Measurements from ENCODE around the gene UNC5C.

DNA sequence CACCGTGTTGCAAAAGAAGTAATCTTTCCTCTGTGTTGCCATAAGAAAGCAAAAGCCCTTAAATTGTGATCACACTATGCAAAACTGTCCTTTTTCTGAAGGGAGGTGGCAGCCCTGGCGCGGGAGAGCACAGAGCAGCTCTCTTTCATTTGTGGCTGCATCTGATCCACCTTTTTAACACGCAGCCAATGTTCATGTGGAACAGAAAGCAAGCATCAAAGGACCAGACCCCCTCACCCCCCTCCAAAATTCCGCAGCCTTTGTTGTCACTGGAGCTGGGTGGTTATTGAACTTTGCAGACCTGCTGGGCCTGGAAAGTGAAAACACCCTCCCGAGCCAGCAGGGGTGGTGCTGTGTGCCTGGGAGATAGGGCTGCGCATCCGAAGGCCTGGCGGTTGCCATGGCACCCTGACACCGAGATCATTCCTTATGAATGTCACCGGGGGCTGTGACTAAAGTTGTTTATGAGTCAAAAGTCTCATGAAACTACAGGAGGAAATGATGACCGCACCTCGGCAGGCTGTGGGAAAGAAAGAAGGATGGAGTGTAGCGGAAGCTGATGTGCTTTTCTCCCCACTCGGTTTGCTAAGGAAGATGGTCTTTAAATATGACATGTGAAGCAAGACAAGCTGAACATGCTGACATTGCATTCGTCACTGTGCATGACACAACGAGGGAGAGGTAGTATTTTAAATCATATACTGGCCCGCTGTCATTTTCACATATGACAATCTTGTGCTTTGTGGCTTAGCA lies 367.4 kb downstream of the UNC5C start:
- TF ChIP-seq ELF1 (IDR thresholded peaks at IDR 0.05) (no peak), MXI1 (IDR thresholded peaks at IDR 0.05; ENCODE audit: low read depth, low read length) (no peak), GATA2 (CRISPR knock-in tag; IDR thresholded peaks at IDR 0.05) (no peak), RFX5 (IDR thresholded peaks at IDR 0.05; ENCODE audit: low read length) (no peak), RXRA (IDR thresholded peaks at IDR 0.05; ENCODE audit: borderline replicate concordance, low read depth) (no peak), EP300 (IDR thresholded peaks at IDR 0.05; ENCODE audit: borderline replicate concordance in 1 of 2, low read depth in 1 of 2, low read length in 1 of 2) (no peak), TEAD4 (IDR thresholded peaks at IDR 0.05; ENCODE audit: borderline replicate concordance, insufficient read depth) (no peak), FOXM1 (IDR thresholded peaks at IDR 0.05; ENCODE audit: low read depth) (no peak)
- TF ChIP-seq, protein P1, sequence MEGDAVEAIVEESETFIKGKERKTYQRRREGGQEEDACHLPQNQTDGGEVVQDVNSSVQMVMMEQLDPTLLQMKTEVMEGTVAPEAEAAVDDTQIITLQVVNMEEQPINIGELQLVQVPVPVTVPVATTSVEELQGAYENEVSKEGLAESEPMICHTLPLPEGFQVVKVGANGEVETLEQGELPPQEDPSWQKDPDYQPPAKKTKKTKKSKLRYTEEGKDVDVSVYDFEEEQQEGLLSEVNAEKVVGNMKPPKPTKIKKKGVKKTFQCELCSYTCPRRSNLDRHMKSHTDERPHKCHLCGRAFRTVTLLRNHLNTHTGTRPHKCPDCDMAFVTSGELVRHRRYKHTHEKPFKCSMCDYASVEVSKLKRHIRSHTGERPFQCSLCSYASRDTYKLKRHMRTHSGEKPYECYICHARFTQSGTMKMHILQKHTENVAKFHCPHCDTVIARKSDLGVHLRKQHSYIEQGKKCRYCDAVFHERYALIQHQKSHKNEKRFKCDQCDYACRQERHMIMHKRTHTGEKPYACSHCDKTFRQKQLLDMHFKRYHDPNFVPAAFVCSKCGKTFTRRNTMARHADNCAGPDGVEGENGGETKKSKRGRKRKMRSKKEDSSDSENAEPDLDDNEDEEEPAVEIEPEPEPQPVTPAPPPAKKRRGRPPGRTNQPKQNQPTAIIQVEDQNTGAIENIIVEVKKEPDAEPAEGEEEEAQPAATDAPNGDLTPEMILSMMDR (IDR thresholded peaks at IDR 0.05): peak; percentile 19; the same call in 1 of the 2 replicates
- TF ChIP-seq, protein P2, sequence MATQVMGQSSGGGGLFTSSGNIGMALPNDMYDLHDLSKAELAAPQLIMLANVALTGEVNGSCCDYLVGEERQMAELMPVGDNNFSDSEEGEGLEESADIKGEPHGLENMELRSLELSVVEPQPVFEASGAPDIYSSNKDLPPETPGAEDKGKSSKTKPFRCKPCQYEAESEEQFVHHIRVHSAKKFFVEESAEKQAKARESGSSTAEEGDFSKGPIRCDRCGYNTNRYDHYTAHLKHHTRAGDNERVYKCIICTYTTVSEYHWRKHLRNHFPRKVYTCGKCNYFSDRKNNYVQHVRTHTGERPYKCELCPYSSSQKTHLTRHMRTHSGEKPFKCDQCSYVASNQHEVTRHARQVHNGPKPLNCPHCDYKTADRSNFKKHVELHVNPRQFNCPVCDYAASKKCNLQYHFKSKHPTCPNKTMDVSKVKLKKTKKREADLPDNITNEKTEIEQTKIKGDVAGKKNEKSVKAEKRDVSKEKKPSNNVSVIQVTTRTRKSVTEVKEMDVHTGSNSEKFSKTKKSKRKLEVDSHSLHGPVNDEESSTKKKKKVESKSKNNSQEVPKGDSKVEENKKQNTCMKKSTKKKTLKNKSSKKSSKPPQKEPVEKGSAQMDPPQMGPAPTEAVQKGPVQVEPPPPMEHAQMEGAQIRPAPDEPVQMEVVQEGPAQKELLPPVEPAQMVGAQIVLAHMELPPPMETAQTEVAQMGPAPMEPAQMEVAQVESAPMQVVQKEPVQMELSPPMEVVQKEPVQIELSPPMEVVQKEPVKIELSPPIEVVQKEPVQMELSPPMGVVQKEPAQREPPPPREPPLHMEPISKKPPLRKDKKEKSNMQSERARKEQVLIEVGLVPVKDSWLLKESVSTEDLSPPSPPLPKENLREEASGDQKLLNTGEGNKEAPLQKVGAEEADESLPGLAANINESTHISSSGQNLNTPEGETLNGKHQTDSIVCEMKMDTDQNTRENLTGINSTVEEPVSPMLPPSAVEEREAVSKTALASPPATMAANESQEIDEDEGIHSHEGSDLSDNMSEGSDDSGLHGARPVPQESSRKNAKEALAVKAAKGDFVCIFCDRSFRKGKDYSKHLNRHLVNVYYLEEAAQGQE (IDR thresholded peaks at IDR 0.05; ENCODE audit: low read depth, low read length): no peak
